Heart right ventricle (tissue), 16 donors: ENCODE data around the gene ZRANB1. TPM values are rescaled to one million over a fixed set of nuclear protein-coding genes. Genes with fewer than 3 reads are reported as not detected.

Source experiments
- ATAC-seq, 8 donors: fragments of 200-7000 bp; cut with Tn5 transposase; one replicate each; pipeline ENCODE4 v1.9.1; 2020; ENCODE audit warnings: mild to moderate bottlenecking in 8 of 8, moderate library complexity in 8 of 8, moderate number of reproducible peaks in 1 of 8
- DNase-seq, 2 donors: peaks; one replicate each; pipeline ENCODE4 v3.0.0-alpha.2; 2020
- H3K27ac ChIP-seq, 10 donors: fragments of 200-600 bp; sonication (generic) in 2 of 10; one replicate each; pipeline versions ENCODE4 v1.5.0 to v1.8.0; 2020 to 2022; ENCODE audit warnings: mild to moderate bottlenecking in 3 of 10
- H3K27me3 ChIP-seq, 7 donors: fragments of 200-600 bp; one replicate each; pipeline ENCODE4 v1.8.0; 2021 to 2022; ENCODE audit warnings: mild to moderate bottlenecking in 2 of 7
- H3K36me3 ChIP-seq, 9 donors: fragments of 200-600 bp; sonication (generic) in 1 of 9; one replicate each; pipeline versions ENCODE4 v1.5.0 to v1.8.0; 2020 to 2022; ENCODE audit warnings: mild to moderate bottlenecking in 2 of 9
- H3K4me1 ChIP-seq, 9 donors: fragments of 200-600 bp; sonication (generic) in 1 of 9; one replicate each; pipeline versions ENCODE4 v1.5.0 to v1.8.0; 2020 to 2022; ENCODE audit warnings: mild to moderate bottlenecking in 4 of 9
- H3K4me3 ChIP-seq, 10 donors: fragments of 200-600 bp; sonication (generic) in 2 of 10; one replicate each; pipeline versions ENCODE4 v1.5.0 to v1.8.0; 2020 to 2022; ENCODE audit warnings: mild to moderate bottlenecking in 7 of 10, moderate library complexity in 2 of 10
- H3K9me3 ChIP-seq, 11 donors: fragments of 200-600 bp in 10 of 11; sonication (generic) in 2 of 11; one replicate each; pipeline versions ENCODE4 v1.5.0 to v1.8.0; 2013 to 2022; ENCODE audit warnings: mild to moderate bottlenecking in 2 of 11, control low read depth in 1 of 11, moderate library complexity in 1 of 11
- CTCF ChIP-seq, 9 donors: fragments of 200-600 bp; sonication (generic) in 2 of 9; IDR thresholded peaks; one replicate each; pipeline versions ENCODE4 v1.5.0 to v1.8.0; 2021 to 2022; ENCODE audit warnings: antibody characterized with exemption in 9 of 9, mild to moderate bottlenecking in 5 of 9, moderate library complexity in 1 of 9
- WGBS, 2 donors: extraction: QIAGEN DNeasy Blood & Tissue Kit; methylation state at CpG; one replicate each; pipeline ENCODE4 v1.1.7; 2013; ENCODE audit warnings: inconsistent platforms in 1 of 2; 5-methylcytosine and 5-hydroxymethylcytosine counted together
- intact Hi-C, 10 donors: fragments of 100-400 bp; cut with DNase I; formaldehyde crosslinking; loops; one replicate each; pipeline versions ENCODE4 v1.11.1 to v1.14.2; 2022
- polyA plus RNA-seq, 2 donors: library from polyadenylated mRNA; stranded (reverse); fragments of 200-250 nt; gene quantifications; one replicate each; pipeline ENCODE4 v1.2.3, GENCODE V29; 2013
- total RNA-seq, 10 donors: library from RNA; stranded (reverse); fragmentation: NEBNext Ultra II Directional in 3 of 10; extraction: Animal tissue kit (Norgen Biotek cat#: 25700) in 3 of 10; gene quantifications; one replicate each; pipeline versions ENCODE4 v1.2.1 to v1.2.4, GENCODE V29; 2021 to 2023
- donor health status: Arrhythmogenic right ventricular cardiomyopathy.
- donor health status: ischemic (EF 13 %, LVEDD 7.1; RV severe dilation, severe dysfunction).
- donor health status: healthy with polysubstance abuse.
- donor health status: DM: no; HTN: yes; CAD: no.
- donor health status: DM: no; HTN: no; CAD: no.
- donor health status: ischemic (EF 25% LVEDD 6.9; RV normal size, moderate dysfunction).
- donor health status: ischemic (EF 25% LVEDD 5.7; RV mildly dilated, moderate dysfunction).
- donor health status: healthy.
- donor health status: DM: yes; HTN: yes; CAD: no.
- donor health status: Ischemic cardiomyopathy.
- donor health status: ischemic (EF 35%, LVEDD 5.7; RV mildly dilated, moderate dysfunction).
- donor health status: nonischemic (EF 11% LVEDD 7.7; RV severe dilation, severe dysfunction).
- donor health status: DM: yes; HTN: yes; CAD: no.
- donor health status: PGD.
- donor health status: ischemic (EF 29% LVEDD 5.4; RV normal size, mild dysfunction).
- donor health status: nonischemic (EF 23%, LVEDD 6.1; RV moderate dilation, normal function).

The ZRANB1 gene
- total and polyA plus RNA-seq, 12 donors = 13.0 to 33.2 (median 27.5) TPM

- 88 to 91% methylated on average over 4 of the region's 4 CpGs for WGBS, 2 donors
- Histone ChIP-seq H3K9me3 (no peaks in the 10 kb centered on the region), H3K4me1 (peaks cover 0 to 29% (median 5%) of the 10 kb centered on the region in 9 donors), H3K4me3 (no peak overlapping the region), H3K27me3 (no peaks in the 10 kb centered on the region), H3K36me3 (peaks cover 0 to 100% (median 64%) of the 10 kb centered on the region in 9 donors), H3K27ac (no peak overlapping the region)
- intact Hi-C loops = loop anchor here in 7 of 10 donors (2.0 to 10.0 kb wide), 8 partner anchors 53 to 350 kb away; no protein-coding TSS in a partner anchor
- ATAC-seq = no peak
- no peak for DNase-seq
- TF ChIP-seq CTCF (IDR thresholded peaks at IDR 0.05) = no peak
Observed at GRCh38 chr10:124991835-124992234, 49.9 kb downstream of the ZRANB1 start.

DNA sequence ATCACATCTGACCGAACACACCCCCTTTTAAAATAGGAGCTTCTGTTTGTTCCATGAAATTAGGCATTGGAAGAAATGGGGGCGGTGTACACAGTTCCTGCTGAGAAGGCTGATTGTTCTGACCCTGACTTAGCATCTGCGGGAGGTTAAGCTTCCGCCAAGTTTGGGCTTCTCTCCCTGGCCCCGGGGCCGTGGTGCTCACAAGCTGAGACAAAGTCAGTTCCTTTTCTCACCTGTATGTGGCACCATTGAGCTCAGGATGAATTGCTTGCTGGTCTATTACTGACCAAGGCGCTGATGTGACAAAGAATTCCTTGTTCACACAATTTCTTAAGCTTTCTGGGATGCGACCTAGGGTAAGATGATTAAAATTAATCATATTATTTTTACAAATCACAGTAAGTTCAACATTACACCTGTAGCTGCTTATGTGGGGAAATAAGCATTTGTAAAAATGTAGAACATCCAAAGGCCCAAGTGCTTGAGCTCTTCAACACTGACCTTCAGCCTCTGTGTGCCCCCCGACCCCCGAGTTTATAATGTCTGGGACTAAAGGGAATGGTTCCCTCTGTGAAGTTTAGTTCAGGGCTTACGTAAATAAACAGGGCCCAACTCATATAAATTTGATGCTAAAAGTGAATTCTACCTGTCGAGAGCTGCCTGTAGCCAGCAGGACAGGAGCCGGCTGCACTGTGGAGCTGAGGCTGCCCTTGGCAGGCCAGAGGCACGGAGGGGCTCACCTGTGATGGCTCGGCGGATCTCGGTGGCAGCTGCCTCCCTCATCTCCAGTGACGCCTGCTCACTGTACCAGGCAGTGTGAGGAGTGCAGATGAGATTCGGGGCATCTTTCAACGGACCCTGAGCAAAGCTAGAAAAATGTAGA lies 50.8 kb downstream of the ZRANB1 start:
- ATAC-seq (peak; percentile 39 to 90 (median 76)), DNase-seq (peak; percentile 38 to 90)
- Histone ChIP-seq H3K4me1 (peaks cover 0 to 29% (median 5%) of the 10 kb centered on the region in 9 donors), H3K36me3 (peaks cover 0 to 100% (median 70%) of the 10 kb centered on the region in 9 donors), H3K27me3 (no peaks in the 10 kb centered on the region), H3K9me3 (no peaks in the 10 kb centered on the region), H3K27ac (peak overlapping the region in 1 of 10 donors; percentile 4), H3K4me3 (no peak overlapping the region)
- peak; percentile 59 to 87 (median 79) for TF ChIP-seq CTCF (IDR thresholded peaks at IDR 0.05)
- WGBS, 2 donors = 63 to 64% methylated on average over 20 of the region's 20 CpGs
- intact Hi-C loops = loop anchor here in 7 of 10 donors (1.0 to 10.0 kb wide), 9 partner anchors 52 to 350 kb away; no protein-coding TSS in a partner anchor

GRCh38 chr10:124993345-124993708 lies 51.4 kb downstream of the ZRANB1 start:
- intact Hi-C loops = loop anchor here in 7 of 10 donors (1.0 to 10.0 kb wide), 9 partner anchors 51 to 349 kb away; no protein-coding TSS in a partner anchor
- Histone ChIP-seq H3K27ac (peak overlapping the region in 1 of 10 donors; percentile 4), H3K4me1 (peaks cover 0 to 31% (median 5%) of the 10 kb centered on the region in 9 donors), H3K36me3 (peaks cover 0 to 100% (median 65%) of the 10 kb centered on the region in 9 donors), H3K4me3 (no peak overlapping the region), H3K9me3 (no peaks in the 10 kb centered on the region), H3K27me3 (no peaks in the 10 kb centered on the region)
- TF ChIP-seq CTCF (IDR thresholded peaks at IDR 0.05) = no peak
- WGBS, 2 donors = 92 to 98% methylated on average over 4 of the region's 4 CpGs
- no peak for DNase-seq
- ATAC-seq = no peak

DNA sequence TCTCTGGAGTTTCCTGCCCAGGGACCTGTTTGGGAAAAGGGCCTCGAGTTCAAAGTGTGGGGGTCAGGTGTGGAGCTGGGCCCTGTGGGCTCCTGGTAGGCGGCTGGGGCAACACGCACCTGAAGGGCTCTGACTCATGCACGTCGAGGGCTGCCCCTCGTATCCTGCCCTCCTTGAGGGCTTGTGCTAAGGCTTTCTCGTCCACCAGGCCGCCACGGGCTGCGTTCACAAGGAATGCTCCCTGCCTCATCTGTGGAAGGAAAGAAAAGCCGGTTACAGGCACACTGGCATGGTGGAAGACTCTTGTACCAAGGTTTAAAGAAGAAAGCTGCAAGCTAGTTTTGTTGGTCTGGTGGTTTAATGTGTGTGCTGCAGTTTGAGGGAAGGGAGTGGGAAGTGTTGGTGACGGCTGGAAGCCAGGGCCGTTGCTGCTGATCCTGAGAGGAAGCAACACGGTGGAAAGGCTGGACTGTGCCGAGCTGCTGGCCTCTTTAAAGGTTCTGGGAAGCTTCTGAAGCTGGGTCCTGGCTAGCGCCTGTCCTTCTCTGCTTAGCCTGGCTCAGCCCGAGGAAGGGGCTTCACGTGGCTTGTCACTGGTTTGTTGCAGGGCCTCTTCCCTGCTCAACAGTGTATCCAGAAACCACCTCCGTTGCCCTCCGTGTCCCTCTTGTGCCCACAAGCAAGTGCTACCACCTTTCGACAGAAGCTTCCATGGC lies 52.0 kb downstream of the ZRANB1 start:
- Histone ChIP-seq H3K27ac (no peak overlapping the region), H3K4me3 (no peak overlapping the region), H3K36me3 (peaks cover 0 to 100% (median 59%) of the 10 kb centered on the region in 9 donors), H3K4me1 (peaks cover under 1 to 36% (median 9%) of the 10 kb centered on the region in 9 donors), H3K9me3 (no peaks in the 10 kb centered on the region), H3K27me3 (no peaks in the 10 kb centered on the region)
- no peak for DNase-seq
- 87 to 89% methylated on average over 21 of the region's 21 CpGs for WGBS, 2 donors
- TF ChIP-seq CTCF (IDR thresholded peaks at IDR 0.05) = no peak
- intact Hi-C loops = loop anchor here in 7 of 10 donors (1.0 to 10.0 kb wide), 9 partner anchors 51 to 348 kb away; no protein-coding TSS in a partner anchor
- no peak for ATAC-seq
